Activated T-helper 1 cell treated with Interleukin-2 at 50 U/mL for 16 hours (primary cell): ENCODE data around the gene CCDC69.
A peak's percentile ranks its signal among the peaks of the same experiment; 100 is the strongest.
"Not testable (repeated sequence)": the region's sequence is repeated elsewhere in the genome, so short reads cannot be mapped to it uniquely, and the experiment has no call there.

ENCODE experiments used
- DNase-seq: peaks from one replicate; pipeline ENCODE4 v3.0.0-alpha.2; 2020; ENCODE audit warnings: low read depth

Gene CCDC69

DNA sequence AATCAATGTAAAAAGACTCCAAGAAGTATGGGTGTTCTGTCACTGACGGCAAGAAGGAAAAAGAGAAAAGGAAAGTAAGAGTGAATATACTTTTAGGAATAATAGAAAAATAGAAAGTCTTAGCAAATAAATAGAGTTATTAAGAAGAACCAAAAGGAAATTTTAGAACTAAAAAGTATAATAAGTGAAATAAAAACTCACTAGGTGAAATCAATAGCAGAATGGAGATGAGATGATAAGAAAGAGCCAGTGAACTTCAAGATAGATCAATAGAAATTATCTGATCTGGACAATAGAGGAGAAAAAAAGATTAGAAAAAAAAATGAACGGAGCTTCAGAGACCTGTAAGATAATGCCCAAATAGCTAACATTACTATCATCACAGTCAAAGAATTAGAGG is 34.7 kb downstream of the CCDC69 start:
- DNase-seq: no peak

GRCh38 chr5:151186538-151186937 is 37.4 kb downstream of the CCDC69 start:
- DNase-seq: no peak

GRCh38 chr5:151186052-151186451 is 37.8 kb downstream of the CCDC69 start:
- no peak for DNase-seq

GRCh38 chr5:151184316-151185042 is 39.4 kb downstream of the CCDC69 start:
- no peak for DNase-seq

- DNase-seq: no peak
Observed at GRCh38 chr5:151183456-151184245, 40.2 kb downstream of the CCDC69 start.

GRCh38 chr5:151182976-151183375 is 40.9 kb downstream of the CCDC69 start:
- DNase-seq: no peak

- no peak for DNase-seq
Observed at GRCh38 chr5:151182524-151182900, 41.4 kb downstream of the CCDC69 start.

- no peak for DNase-seq
Observed at GRCh38 chr5:151181818-151182523, 41.9 kb downstream of the CCDC69 start.

DNA sequence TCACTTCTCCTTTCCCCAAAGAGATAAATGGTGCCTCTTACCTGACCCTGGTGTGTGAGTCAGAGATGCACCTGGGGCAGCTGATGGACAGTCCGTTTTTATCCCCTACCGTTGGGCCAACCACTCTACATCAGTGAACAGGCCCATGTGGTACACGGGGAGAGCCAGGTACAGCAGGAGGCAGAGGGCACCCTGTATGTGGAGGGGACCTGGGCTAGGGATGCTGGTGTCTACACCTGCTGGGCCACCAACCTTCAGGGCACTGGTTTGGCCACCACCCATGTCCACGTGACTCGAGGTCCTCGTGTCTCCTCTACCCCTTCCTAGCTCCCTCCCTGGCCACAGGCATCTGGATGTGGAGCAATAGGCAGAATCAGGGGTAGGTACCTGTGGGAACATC is 43.6 kb downstream of the CCDC69 start:
- DNase-seq: no peak

DNA sequence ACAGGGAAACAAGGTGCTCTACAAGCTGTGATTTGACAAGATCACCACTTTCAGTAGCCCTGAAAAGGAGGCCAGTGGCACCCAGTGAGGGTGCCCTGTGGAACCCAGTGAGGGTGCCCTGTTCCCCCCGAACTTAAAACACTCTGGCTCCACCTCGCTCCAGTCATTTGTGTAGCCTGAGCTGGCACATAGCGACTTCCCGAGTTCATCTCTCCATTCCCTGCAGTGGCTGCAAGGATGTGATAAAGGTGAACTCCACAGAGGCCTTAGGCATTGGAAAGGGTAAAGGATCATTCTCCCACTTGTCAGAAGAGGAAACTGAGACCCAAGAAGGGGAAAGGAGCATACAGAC is 44.4 kb downstream of the CCDC69 start:
- no peak for DNase-seq

GRCh38 chr5:151178777-151179488 is 45.0 kb downstream of the CCDC69 start:
- no peak for DNase-seq

DNA sequence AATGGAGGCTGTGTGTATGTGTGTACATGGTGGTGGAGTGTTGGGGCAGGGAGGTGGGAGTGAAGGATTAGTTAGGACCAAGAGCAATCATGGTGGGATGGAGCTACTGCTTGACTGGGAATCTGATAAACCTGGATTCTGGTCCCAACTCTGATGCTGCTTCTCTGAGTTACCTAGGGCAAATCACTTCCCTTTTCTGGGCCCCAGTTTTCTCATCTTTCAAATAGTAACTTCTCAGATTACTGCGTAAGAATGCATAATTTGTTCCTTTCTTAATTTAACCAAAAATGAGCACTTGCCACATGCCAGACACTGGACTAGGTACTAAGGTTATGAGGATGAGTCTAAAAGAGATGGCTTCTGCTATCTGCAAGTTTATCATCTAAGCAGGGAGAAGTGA is 45.5 kb downstream of the CCDC69 start:
- no peak for DNase-seq

DNA sequence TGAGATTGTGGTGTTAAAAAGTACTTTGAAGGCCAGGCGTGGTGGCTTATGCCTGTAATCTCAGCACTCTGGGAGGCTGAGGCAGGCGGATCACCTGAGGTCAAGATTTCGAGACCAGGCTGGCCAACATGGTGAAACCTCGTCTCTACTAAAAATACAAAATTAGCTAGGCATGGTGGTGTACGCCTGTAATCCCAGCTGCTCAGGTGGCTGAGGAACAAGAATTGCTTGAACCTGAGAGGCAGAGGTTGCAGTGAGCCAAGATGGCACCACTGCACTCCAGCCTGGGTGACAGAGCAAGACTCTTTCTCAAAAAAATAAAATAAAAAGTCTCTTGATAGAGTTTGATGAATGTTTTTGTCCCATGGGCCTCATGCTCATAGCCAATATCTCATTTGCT is 47.6 kb downstream of the CCDC69 start:
- not testable (repeated sequence) for DNase-seq

DNA sequence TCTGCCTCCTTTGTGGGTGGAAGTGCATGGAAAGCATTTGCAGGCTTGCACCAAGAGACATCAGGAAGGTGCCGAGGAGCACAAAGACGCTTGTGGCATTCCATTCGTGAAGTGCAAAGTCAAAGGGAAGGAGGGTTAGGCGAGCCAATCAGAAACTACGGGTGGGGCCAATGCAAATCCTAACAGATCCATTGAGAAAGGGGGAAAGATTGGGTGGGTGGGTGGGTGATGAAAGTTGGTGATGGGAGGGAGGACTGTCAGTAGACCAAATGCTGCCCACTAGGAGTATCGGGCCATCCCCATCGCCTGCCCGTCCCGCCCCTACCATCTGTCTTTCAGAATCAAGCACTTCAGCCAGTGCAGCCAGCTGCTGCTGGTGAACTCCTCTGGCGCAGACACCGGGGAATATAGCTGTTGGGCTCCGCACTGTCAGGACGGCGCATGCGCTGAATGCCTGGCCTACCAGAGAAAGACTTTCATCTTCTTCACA is 49.2 kb downstream of the CCDC69 start:
- DNase-seq: no peak

DNA sequence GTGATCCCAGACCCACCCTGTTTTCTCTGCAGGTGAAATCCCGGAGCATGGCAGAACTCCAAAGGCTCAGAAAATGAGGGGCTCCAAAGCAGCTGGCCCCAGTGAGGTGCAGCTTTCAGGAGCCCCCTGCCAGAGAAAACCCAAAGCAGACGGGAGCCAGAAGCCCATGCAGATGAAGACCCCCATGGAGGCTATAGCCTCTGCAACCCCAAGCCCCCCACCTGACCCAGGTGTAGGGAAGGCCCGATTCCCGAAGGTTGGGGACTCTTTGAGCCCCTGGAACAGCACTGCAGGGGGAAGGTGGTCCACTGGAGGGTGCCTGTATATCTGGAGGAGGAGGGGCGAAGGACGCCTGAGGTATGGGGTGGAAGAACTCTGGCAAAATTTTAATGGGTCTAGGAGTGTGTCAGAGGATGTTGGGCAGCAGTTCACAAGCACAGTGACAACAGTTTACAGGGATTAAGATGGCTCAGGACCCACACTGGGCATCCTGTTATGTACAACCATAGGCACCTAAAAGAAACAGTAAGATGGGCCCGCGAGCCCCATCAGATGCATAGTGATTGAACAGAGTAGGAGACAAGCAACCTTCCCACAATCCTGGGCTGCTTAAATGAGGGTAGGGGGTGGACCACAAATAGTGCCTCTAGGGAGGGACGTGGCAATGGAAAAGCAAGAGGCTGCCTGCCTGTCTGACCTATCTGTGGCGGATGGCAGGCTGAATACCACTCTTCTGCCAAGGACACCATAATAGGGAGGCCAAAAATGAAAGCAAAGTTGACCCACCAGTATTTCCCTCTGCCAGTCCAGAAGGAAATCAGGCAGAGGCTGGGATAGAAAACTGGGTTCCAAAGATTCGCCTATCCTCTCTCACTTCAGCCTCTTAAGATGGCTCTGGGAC is 49.9 kb downstream of the CCDC69 start:
- no peak for DNase-seq

DNA sequence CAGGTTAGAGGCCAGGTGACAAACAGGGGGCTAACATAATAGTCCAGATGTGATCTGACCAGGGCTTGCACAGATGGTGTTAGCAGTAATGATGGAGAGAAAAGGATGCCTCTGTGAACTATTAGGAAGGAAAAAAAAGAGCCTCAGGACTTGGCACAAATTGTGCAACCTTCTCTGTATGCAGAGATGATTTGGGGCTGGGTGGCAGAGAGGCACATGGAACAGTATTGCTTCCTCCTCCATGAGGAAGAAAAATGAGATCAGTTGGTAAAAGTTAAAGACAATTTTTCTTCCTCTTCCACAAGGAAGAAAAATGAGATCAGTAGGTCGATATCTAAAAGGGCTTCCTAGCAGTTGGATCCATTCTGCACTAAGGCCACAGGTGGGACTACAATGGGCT is 52.4 kb downstream of the CCDC69 start:
- no peak for DNase-seq

DNA sequence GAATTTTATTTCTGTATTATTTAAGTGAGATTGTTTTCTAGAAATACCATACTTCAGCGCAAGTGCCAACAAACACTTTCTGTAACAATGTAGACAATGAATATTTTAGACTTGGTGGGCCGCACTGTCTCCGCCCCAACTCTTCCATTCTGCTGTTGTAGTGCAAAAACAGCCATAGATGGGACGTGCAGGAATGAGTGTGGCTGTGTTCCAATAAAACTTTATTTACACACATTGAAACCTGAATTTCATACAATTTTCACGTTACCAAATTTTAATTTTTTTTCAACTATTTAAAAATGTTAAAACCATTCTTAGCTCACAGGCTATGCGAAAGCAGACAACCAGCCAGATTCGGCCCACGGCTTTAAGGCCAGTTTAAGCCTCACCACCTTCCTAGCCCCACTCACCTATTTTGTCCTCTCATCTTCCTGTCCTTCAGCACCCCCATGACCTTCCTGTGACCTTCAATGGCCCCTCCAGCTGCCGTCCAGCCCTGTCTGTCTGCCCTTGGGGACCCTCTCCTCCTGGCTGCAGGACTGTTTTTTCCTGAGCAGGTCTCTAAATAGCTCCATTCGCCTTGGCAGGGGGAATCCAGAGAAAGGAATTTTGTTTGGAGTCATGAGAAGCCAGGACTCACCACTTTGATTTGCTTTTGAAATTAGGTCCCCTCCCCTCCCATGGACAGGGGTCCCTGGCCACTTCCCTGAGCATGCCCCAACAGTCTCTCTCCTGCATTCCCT is 55.1 kb downstream of the CCDC69 start:
- DNase-seq: no peak

DNA sequence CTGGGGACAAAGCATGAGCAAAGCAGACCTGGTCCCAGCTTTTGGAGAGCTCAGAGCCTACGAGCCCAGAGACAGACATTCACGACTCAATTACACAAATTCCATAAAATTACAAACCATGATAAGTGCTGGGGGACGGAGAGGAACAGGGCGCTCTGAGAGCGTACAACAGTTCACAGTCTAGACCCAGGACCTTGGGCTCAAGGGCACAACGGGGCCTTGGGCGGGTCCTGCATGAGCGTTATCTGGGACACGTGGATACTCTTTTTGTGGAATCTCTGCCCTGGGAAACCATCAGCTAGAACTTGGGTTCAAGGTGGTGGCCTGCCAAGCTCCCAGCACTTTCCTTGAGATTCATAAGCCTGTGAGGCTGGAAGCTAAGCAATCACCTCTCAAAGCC is 56.9 kb downstream of the CCDC69 start:
- no peak for DNase-seq

- DNase-seq: peak; percentile 61
Observed at GRCh38 chr5:151164687-151165392, 59.1 kb downstream of the CCDC69 start.

DNA sequence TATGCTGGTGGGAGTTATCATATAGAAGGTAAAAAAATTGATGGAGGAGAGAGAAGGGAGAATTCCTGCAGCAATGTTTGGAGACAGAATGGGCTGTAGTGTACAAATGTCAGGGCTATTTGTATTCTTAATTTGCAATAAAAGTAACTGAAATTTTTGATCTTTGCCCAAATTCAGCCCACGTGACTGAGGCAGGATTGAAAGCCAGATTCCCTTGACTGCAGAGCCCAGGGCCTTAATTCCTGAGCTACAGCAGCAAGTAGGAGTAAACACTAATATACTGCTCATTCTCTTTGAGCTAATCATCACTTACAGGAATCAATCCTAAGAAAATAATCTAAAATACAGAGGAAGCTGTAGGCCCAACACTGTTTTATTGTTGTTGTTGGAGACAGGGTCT is 61.1 kb downstream of the CCDC69 start:
- DNase-seq: no peak
